Ishikawa (cell line): ENCODE data around the gene TRIO.

Source experiments
- CEBPB ChIP-seq: IDR thresholded peaks from 2 replicates; pipeline ENCODE4 v1.6.1; 2012
- CREB1 ChIP-seq: IDR thresholded peaks from 2 replicates; pipeline ENCODE4 v1.6.1; 2012; ENCODE audit warnings: low read depth
- EGR1 ChIP-seq: IDR thresholded peaks from 2 replicates; pipeline ENCODE4 v1.6.1; 2012
- EP300 ChIP-seq: IDR thresholded peaks from 2 replicates; pipeline ENCODE4 v1.6.1; 2012; ENCODE audit warnings: borderline replicate concordance
- FOXM1 ChIP-seq: IDR thresholded peaks from 2 replicates; pipeline ENCODE4 v1.6.1; 2012; ENCODE audit warnings: low read depth, borderline replicate concordance
- NFIC ChIP-seq: IDR thresholded peaks from 2 replicates; pipeline ENCODE4 v1.6.1; 2012
- RAD21 ChIP-seq: IDR thresholded peaks from 2 replicates; pipeline ENCODE4 v1.6.1; 2012; ENCODE audit warnings: low read depth
- TAF1 ChIP-seq: IDR thresholded peaks from 2 replicates; pipeline ENCODE4 v1.6.1; 2012; ENCODE audit warnings: low read depth, mild to moderate bottlenecking
- TCF12 ChIP-seq: IDR thresholded peaks from 2 replicates; pipeline ENCODE4 v1.6.1; 2012; ENCODE audit warnings: low read depth
- TEAD4 ChIP-seq: IDR thresholded peaks from 2 replicates; pipeline ENCODE4 v1.6.1; 2012
- USF1 ChIP-seq: IDR thresholded peaks from 2 replicates; pipeline ENCODE4 v1.6.1; 2012
- YY1 ChIP-seq: IDR thresholded peaks from 2 replicates; pipeline ENCODE4 v1.6.1; 2012; ENCODE audit warnings: low read depth
- ZBTB7A ChIP-seq: IDR thresholded peaks from 2 replicates; pipeline ENCODE4 v1.6.1; 2012; ENCODE audit warnings: low read depth
- TF ChIP-seq, protein P1 (sequence below): IDR thresholded peaks from 2 replicates; pipeline ENCODE4 v1.6.1; 2012
- TF ChIP-seq, protein P2 (sequence below): IDR thresholded peaks from 2 replicates; pipeline ENCODE4 v1.6.1; 2012; ENCODE audit warnings: low read depth, mild to moderate bottlenecking

TRIO gene

GRCh38 chr5:14131855-14132503 is 11.2 kb upstream of the TRIO start:
- TF ChIP-seq EP300 (no peak), CEBPB (no peak), CREB1 (no peak), RAD21 (no peak), YY1 (no peak)
- TF ChIP-seq, protein P1, sequence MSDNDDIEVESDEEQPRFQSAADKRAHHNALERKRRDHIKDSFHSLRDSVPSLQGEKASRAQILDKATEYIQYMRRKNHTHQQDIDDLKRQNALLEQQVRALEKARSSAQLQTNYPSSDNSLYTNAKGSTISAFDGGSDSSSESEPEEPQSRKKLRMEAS: no peak

GRCh38 chr5:14133394-14133793 is 9.7 kb upstream of the TRIO start:
- TF ChIP-seq, protein P1: no peak
- TF ChIP-seq EP300 (no peak), EGR1 (no peak), CREB1 (no peak), ZBTB7A (no peak), TAF1 (no peak), FOXM1 (no peak), USF1 (no peak), CEBPB (no peak), RAD21 (no peak), TEAD4 (no peak), NFIC (no peak), TCF12 (no peak)
- TF ChIP-seq, protein P2, sequence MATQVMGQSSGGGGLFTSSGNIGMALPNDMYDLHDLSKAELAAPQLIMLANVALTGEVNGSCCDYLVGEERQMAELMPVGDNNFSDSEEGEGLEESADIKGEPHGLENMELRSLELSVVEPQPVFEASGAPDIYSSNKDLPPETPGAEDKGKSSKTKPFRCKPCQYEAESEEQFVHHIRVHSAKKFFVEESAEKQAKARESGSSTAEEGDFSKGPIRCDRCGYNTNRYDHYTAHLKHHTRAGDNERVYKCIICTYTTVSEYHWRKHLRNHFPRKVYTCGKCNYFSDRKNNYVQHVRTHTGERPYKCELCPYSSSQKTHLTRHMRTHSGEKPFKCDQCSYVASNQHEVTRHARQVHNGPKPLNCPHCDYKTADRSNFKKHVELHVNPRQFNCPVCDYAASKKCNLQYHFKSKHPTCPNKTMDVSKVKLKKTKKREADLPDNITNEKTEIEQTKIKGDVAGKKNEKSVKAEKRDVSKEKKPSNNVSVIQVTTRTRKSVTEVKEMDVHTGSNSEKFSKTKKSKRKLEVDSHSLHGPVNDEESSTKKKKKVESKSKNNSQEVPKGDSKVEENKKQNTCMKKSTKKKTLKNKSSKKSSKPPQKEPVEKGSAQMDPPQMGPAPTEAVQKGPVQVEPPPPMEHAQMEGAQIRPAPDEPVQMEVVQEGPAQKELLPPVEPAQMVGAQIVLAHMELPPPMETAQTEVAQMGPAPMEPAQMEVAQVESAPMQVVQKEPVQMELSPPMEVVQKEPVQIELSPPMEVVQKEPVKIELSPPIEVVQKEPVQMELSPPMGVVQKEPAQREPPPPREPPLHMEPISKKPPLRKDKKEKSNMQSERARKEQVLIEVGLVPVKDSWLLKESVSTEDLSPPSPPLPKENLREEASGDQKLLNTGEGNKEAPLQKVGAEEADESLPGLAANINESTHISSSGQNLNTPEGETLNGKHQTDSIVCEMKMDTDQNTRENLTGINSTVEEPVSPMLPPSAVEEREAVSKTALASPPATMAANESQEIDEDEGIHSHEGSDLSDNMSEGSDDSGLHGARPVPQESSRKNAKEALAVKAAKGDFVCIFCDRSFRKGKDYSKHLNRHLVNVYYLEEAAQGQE: no peak

DNA sequence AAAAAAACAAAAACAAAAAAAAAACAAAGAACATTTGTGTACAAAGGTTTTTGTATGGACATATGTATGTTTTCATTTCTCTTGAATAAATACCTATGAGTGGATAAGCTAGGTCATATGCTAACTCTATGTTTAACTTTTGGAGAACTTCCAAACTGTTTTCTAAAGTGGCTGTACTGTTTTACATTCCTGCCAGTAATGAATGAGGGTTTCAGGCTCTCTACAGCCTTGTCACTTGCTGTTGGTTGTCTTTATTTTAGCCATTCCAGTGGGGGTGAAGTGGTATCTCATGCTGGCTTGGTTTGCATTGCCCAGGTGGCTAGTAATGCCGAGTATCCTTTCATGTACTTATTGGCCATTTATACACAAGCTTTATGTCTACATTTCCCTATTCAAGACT is 9.1 kb upstream of the TRIO start:
- TF ChIP-seq RAD21 (no peak), TEAD4 (no peak), NFIC (no peak), ZBTB7A (no peak), TAF1 (no peak), EGR1 (no peak), EP300 (no peak)
- TF ChIP-seq, protein P2: no peak
- TF ChIP-seq, protein P1: no peak

DNA sequence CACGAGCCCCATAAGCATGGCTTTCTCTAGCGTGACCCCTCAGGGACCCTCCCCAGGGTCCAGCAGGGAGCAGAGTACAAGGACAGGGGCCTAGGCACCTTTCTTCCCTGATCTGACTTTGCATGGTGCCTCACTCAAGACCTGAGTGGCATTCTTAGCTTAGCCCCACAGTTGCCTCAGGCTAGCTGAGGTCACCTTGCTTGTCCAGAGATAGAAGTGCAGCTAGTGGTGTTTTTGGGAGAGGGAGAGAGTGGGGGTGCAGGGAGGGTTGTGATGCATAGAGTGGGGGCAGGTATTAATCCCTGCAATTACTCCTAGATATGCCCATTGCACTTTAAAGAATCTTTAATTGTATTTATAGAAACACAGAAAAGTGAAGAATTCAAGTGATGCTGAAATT is 8.4 kb upstream of the TRIO start:
- TF ChIP-seq CREB1: no peak

- TF ChIP-seq, protein P2: no peak
- TF ChIP-seq TAF1 (no peak), TEAD4 (no peak), ZBTB7A (no peak), USF1 (no peak), RAD21 (no peak)
- TF ChIP-seq, protein P1: no peak
Observed at GRCh38 chr5:14135621-14136020, 7.5 kb upstream of the TRIO start.
